Heart left ventricle (tissue), 13 donors: ENCODE data around the gene TXNDC12.

Source experiments
- CTCF ChIP-seq, 12 donors: fragments of 200-600 bp; sonication (generic) in 4 of 12; IDR thresholded peaks; one replicate each; pipeline versions ENCODE4 v1.5.0 to v1.8.0; 2018 to 2022; ENCODE audit warnings: antibody characterized with exemption in 12 of 12, mild to moderate bottlenecking in 5 of 12
- POLR2A ChIP-seq, 2 donors: fragments of 450-650 bp; IDR thresholded peaks; one replicate each; pipeline ENCODE4 v1.6.1; 2017; ENCODE audit warnings: antibody characterized with exemption in 2 of 2, mild to moderate bottlenecking in 2 of 2, moderate library complexity in 2 of 2
- donor health status: ischemic (EF 13 %, LVEDD 7.1; RV severe dilation, severe dysfunction).
- donor health status: DM: no; HTN: yes; CAD: no.
- donor health status: DM: no; HTN: no; CAD: no.
- donor health status: ischemic (EF 25% LVEDD 6.9; RV normal size, moderate dysfunction).
- donor health status: ischemic (EF 25% LVEDD 5.7; RV mildly dilated, moderate dysfunction).
- donor health status: ischemic (EF 35%, LVEDD 5.7; RV mildly dilated, moderate dysfunction).
- donor health status: nonischemic (EF 11% LVEDD 7.7; RV severe dilation, severe dysfunction).
- donor health status: DM: yes; HTN: yes; CAD: no.
- donor health status: PGD.
- donor health status: ischemic (EF 29% LVEDD 5.4; RV normal size, mild dysfunction).
- donor health status: nonischemic (EF 23%, LVEDD 6.1; RV moderate dilation, normal function).

- TF ChIP-seq POLR2A (IDR thresholded peaks at IDR 0.05), result no peak
- TF ChIP-seq CTCF (IDR thresholded peaks at IDR 0.05), result no peak
These were observed 57.0 kb downstream of the TXNDC12 start for GRCh38 chr1:51997974-51998382.
